Measurements from ENCODE around the gene HBEGF. TPM values are rescaled to one million over a fixed set of nuclear protein-coding genes. Genes with fewer than 3 reads are reported as not detected.

Gene HBEGF
- total and polyA plus RNA-seq, 7 donors, result 4.7 to 17.6 (median 10.9) TPM

- intact Hi-C loops (cut with DNase I), result loop anchor here (10.0 kb wide), 1 partner anchor 267 kb away; no protein-coding TSS in a partner anchor
- DNase-seq, result peak; percentile 63
- 51 to 85% methylated on average over 6 of the region's 6 CpGs for WGBS, 2 donors
- Histone ChIP-seq H3K27ac (peak overlapping the region; percentile 44 to 93 (median 68)), H3K27me3 (no peaks in the 10 kb centered on the region), H3K4me3 (no peak overlapping the region), H3K4me1 (peaks cover 0 to 80% (median 61%) of the 10 kb centered on the region in 4 donors), H3K36me3 (peaks cover 0 to 10% (median 0%) of the 10 kb centered on the region in 4 donors), H3K9me3 (no peaks in the 10 kb centered on the region)
- TF ChIP-seq POLR2AphosphoS5 (IDR thresholded peaks at IDR 0.05), result peak in 3 of 4 donors; percentile 24 to 61 (median 28)
- TF ChIP-seq CTCF (IDR thresholded peaks at IDR 0.05), result no peak
- peak in 3 of 4 donors; percentile 71 to 91 (median 82) for TF ChIP-seq EP300 (IDR thresholded peaks at IDR 0.05)
Measured at GRCh38 chr5:140342287-140342686, 4.1 kb downstream of the HBEGF start.

- TF ChIP-seq POLR2A (IDR thresholded peaks at IDR 0.05) (no peak), POLR2AphosphoS5 (IDR thresholded peaks at IDR 0.05) (peak in 3 of 4 donors; percentile 28 to 56 (median 51))
- H3K4me3 ChIP-seq, result no peak overlapping the region
- WGBS, 2 donors, result 83 to 91% methylated on average over 5 of the region's 5 CpGs
- peak overlapping the region; percentile 44 to 93 (median 68) for H3K27ac ChIP-seq
- H3K36me3 ChIP-seq, result peaks cover 0 to 10% (median 0%) of the 10 kb centered on the region in 4 donors
- peak; percentile 84 for DNase-seq
- intact Hi-C loops (cut with DNase I), result loop anchor here (10.0 kb wide), 1 partner anchor 267 kb away; no protein-coding TSS in a partner anchor
- H3K4me1 ChIP-seq, result peaks cover 0 to 79% (median 61%) of the 10 kb centered on the region in 4 donors
- H3K9me3 ChIP-seq, result no peaks in the 10 kb centered on the region
- no peaks in the 10 kb centered on the region for H3K27me3 ChIP-seq
Measured at GRCh38 chr5:140341591-140341990, 4.8 kb downstream of the HBEGF start.

GRCh38 chr5:140340605-140341121 lies 5.7 kb downstream of the HBEGF start:
- intact Hi-C loops (cut with DNase I), result loop anchor here (10.0 kb wide), 1 partner anchor 266 kb away; no protein-coding TSS in a partner anchor
- peak overlapping the region; percentile 44 to 93 (median 68) for H3K27ac ChIP-seq
- H3K27me3 ChIP-seq, result no peaks in the 10 kb centered on the region
- H3K4me3 ChIP-seq, result no peak overlapping the region
- no peaks in the 10 kb centered on the region for H3K9me3 ChIP-seq
- peaks cover 0 to 10% (median 1%) of the 10 kb centered on the region in 4 donors for H3K36me3 ChIP-seq
- TF ChIP-seq CTCF (IDR thresholded peaks at IDR 0.05), result no peak
- TF ChIP-seq POLR2AphosphoS5 (IDR thresholded peaks at IDR 0.05), result no peak
- no peak for TF ChIP-seq EP300 (IDR thresholded peaks at IDR 0.05)
- no peak for TF ChIP-seq POLR2A (IDR thresholded peaks at IDR 0.05)
- peaks cover 0 to 85% (median 69%) of the 10 kb centered on the region in 4 donors for H3K4me1 ChIP-seq
- no peak for DNase-seq

- Histone ChIP-seq H3K36me3 (peaks cover 0 to 12% (median 5%) of the 10 kb centered on the region in 4 donors), H3K9me3 (no peaks in the 10 kb centered on the region), H3K27ac (peak overlapping the region in 2 of 4 donors; percentile 75 to 93), H3K27me3 (no peaks in the 10 kb centered on the region), H3K4me1 (peaks cover 0 to 79% (median 62%) of the 10 kb centered on the region in 4 donors), H3K4me3 (no peak overlapping the region)
- intact Hi-C loops (cut with DNase I), result loop anchor here (10.0 kb wide), 1 partner anchor 265 kb away; no protein-coding TSS in a partner anchor
- TF ChIP-seq EP300 (IDR thresholded peaks at IDR 0.05) (no peak), POLR2AphosphoS5 (IDR thresholded peaks at IDR 0.05) (no peak), POLR2A (IDR thresholded peaks at IDR 0.05) (no peak), CTCF (IDR thresholded peaks at IDR 0.05) (no peak)
- 67 to 80% methylated on average over 4 of the region's 4 CpGs for WGBS, 2 donors
- DNase-seq, result no peak
Measured at GRCh38 chr5:140339636-140340035, 6.8 kb downstream of the HBEGF start.

GRCh38 chr5:140338908-140339307 lies 7.5 kb downstream of the HBEGF start:
- Histone ChIP-seq H3K36me3 (peaks cover 0 to 18% (median 9%) of the 10 kb centered on the region in 4 donors), H3K27ac (peak overlapping the region in 3 of 4 donors; percentile 4 to 93 (median 75)), H3K27me3 (no peaks in the 10 kb centered on the region), H3K4me1 (peaks cover 0 to 72% (median 58%) of the 10 kb centered on the region in 4 donors), H3K4me3 (no peak overlapping the region), H3K9me3 (no peaks in the 10 kb centered on the region)
- 94 to 95% methylated on average over 2 of the region's 2 CpGs for WGBS, 2 donors
- TF ChIP-seq EP300 (IDR thresholded peaks at IDR 0.05) (no peak), CTCF (IDR thresholded peaks at IDR 0.05) (no peak), POLR2AphosphoS5 (IDR thresholded peaks at IDR 0.05) (no peak), POLR2A (IDR thresholded peaks at IDR 0.05) (no peak)
- intact Hi-C loops (cut with DNase I), result no loop called here
- DNase-seq, result no peak
